Ovary (tissue), 3 donors: Measurements from ENCODE around the gene CSF2.

Source experiments
- EP300 ChIP-seq: sonication (generic); formaldehyde crosslinking; IDR thresholded peaks from one replicate; pipeline ENCODE4 v1.6.1; 2017; ENCODE audit warnings: antibody characterized with exemption
- POLR2A ChIP-seq: fragments of 450-650 bp; IDR thresholded peaks from one replicate; pipeline ENCODE4 v1.6.1; 2017; ENCODE audit warnings: antibody characterized with exemption, mild to moderate bottlenecking, moderate library complexity
- TF ChIP-seq, protein P1 (sequence below), 3 donors: fragments of 450-650 bp in 2 of 3; fragments of 200-600 bp in 1 of 3; IDR thresholded peaks; one replicate each; pipeline versions ENCODE4 v1.5.1 to v1.8.0; 2016 to 2022; ENCODE audit warnings: antibody characterized with exemption in 3 of 3, mild to moderate bottlenecking in 1 of 3
- donor health status: DM: no; HTN: no; CAD: no.

DNA sequence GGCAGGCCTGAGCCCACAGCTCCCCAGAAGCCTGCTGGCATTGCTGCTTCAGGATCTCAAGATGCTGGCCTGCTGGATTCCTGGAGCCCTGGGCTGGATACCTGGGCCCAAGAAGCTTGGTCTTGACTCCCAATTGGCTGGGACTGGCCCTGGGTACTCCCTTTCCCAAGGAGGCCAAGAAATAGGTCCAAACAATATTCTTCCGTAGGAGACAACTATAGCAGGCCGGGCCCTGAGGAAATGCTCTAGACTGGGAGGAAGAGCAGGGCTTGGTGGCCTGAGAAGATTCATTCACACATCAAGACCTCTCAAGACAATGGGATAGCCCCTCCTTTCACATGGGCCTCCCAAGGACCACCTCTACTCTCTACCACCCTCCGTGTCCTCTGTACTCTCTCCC, 7.9 kb downstream of the CSF2 start:
- TF ChIP-seq POLR2A: no peak
- no peak for TF ChIP-seq EP300
- TF ChIP-seq, protein P1, sequence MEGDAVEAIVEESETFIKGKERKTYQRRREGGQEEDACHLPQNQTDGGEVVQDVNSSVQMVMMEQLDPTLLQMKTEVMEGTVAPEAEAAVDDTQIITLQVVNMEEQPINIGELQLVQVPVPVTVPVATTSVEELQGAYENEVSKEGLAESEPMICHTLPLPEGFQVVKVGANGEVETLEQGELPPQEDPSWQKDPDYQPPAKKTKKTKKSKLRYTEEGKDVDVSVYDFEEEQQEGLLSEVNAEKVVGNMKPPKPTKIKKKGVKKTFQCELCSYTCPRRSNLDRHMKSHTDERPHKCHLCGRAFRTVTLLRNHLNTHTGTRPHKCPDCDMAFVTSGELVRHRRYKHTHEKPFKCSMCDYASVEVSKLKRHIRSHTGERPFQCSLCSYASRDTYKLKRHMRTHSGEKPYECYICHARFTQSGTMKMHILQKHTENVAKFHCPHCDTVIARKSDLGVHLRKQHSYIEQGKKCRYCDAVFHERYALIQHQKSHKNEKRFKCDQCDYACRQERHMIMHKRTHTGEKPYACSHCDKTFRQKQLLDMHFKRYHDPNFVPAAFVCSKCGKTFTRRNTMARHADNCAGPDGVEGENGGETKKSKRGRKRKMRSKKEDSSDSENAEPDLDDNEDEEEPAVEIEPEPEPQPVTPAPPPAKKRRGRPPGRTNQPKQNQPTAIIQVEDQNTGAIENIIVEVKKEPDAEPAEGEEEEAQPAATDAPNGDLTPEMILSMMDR (IDR thresholded peaks at IDR 0.05): no peak
